NCI-H345 treated with DMSO at 0.1 percent for 48 hours (cell line): Measurements from ENCODE around the gene WNK1.
"Not testable (repeated sequence)": the region's sequence is repeated elsewhere in the genome, so short reads cannot be mapped to it uniquely, and the experiment has no call there.

Experiments
- DNase-seq: peaks from one replicate; lab custom pipeline; 2025; ENCODE audit not compliant: unreplicated experiment; lab: John Stamatoyannopoulos, UW

The WNK1 gene

GRCh38 chr12:751999-752694, at the start of gene WNK1:
TSS of gene WNK1 (plus strand) at chr12:752579. CDS start at chr12:753566, 987 bp downstream.
- DNase-seq: peak; percentile 95

- no peak for DNase-seq
These were observed 47.7 kb upstream of the WNK1 start for GRCh38 chr12:704516-705242.

GRCh38 chr12:708084-708483, 44.3 kb upstream of the WNK1 start:
- not testable (repeated sequence) for DNase-seq

- no peak for DNase-seq
These were observed 42.8 kb upstream of the WNK1 start for GRCh38 chr12:709455-710020.

- no peak for DNase-seq
These were observed 40.1 kb upstream of the WNK1 start for GRCh38 chr12:712172-712863.

- no peak for DNase-seq
These were observed 39.0 kb upstream of the WNK1 start for GRCh38 chr12:713281-713875.

GRCh38 chr12:716506-716905, 35.9 kb upstream of the WNK1 start:
- no peak for DNase-seq

- no peak for DNase-seq
These were observed 33.6 kb upstream of the WNK1 start for GRCh38 chr12:718756-719102.

GRCh38 chr12:720231-720941, 32.0 kb upstream of the WNK1 start:
- DNase-seq: no peak

- no peak for DNase-seq
These were observed 28.1 kb upstream of the WNK1 start for GRCh38 chr12:724194-724855.

- DNase-seq: no peak
These were observed 27.3 kb upstream of the WNK1 start for GRCh38 chr12:725076-725475.

- DNase-seq: no peak
These were observed 25.9 kb upstream of the WNK1 start for GRCh38 chr12:726281-727140.

- no peak for DNase-seq
These were observed 25.1 kb upstream of the WNK1 start for GRCh38 chr12:727321-727720.

- DNase-seq: no peak
These were observed 23.6 kb upstream of the WNK1 start for GRCh38 chr12:728781-729180.

- DNase-seq: no peak
These were observed 23.2 kb upstream of the WNK1 start for GRCh38 chr12:729221-729620.

GRCh38 chr12:730550-730949, 21.8 kb upstream of the WNK1 start:
- no peak for DNase-seq

- no peak for DNase-seq
These were observed 15.1 kb upstream of the WNK1 start for GRCh38 chr12:737122-737739.

- DNase-seq: no peak
These were observed 13.7 kb upstream of the WNK1 start for GRCh38 chr12:738712-739111.

GRCh38 chr12:739349-739748, 13.0 kb upstream of the WNK1 start:
- DNase-seq: no peak
